Measurements from ENCODE around the gene CHGA.

The CHGA gene

GRCh38 chr14:92946847-92947545 lies 24.0 kb downstream of the CHGA start:
- Histone ChIP-seq H2AK5ac (ENCODE audit: low read length) (no peak overlapping the region), H2BK120ac (ENCODE audit: low read depth, low read length) (no peak overlapping the region), H3K79me1 (ENCODE audit: low read length) (no peaks in the 10 kb centered on the region), H4K8ac (ENCODE audit: low read depth, low read length) (no peak overlapping the region), H3K4ac (ENCODE audit: low read depth, low read length) (no peak overlapping the region), H3K9ac (ENCODE audit: low read length) (no peak overlapping the region), H3K18ac (ENCODE audit: low read length) (no peak overlapping the region), H3K4me2 (ENCODE audit: low read length) (no peak overlapping the region), H3K27me3 (ENCODE audit: insufficient read depth, low read length, poor library complexity) (no peaks in the 10 kb centered on the region), H3K79me2 (ENCODE audit: control insufficient read depth, insufficient read depth, low read length) (no peaks in the 10 kb centered on the region), H3K56ac (ENCODE audit: low read length) (no peak overlapping the region), H2BK15ac (replicated peaks; ENCODE audit: low read depth) (no peak overlapping the region), H3K4me3 (ENCODE audit: low read length) (no peak overlapping the region), H3K27ac (ENCODE audit: low read depth, low read length) (no peak overlapping the region), H4K5ac (ENCODE audit: low read length) (no peak overlapping the region), H3K23ac (ENCODE audit: low read length) (no peak overlapping the region), H3K36me3 (ENCODE audit: control insufficient read depth, insufficient read depth, low read length) (no peaks in the 10 kb centered on the region), H2BK5ac (ENCODE audit: low read length) (no peak overlapping the region), H3K4me1 (ENCODE audit: control insufficient read depth, low read depth, low read length) (no peaks in the 10 kb centered on the region)
- WGBS (ENCODE audit: extremely low coverage, insufficient coverage, low lambda C conversion rate) = no CpG with 5 or more reads among the region's 12 CpGs
- no peak for DNase-seq

GRCh38 chr14:92948647-92949046 lies 25.7 kb downstream of the CHGA start:
- H3K4me1 ChIP-seq (ENCODE audit: control insufficient read depth, low read depth, low read length) = no peaks in the 10 kb centered on the region
- no CpG with 5 or more reads among the region's 22 CpGs for WGBS (ENCODE audit: extremely low coverage, insufficient coverage, low lambda C conversion rate)
- H3K4ac ChIP-seq (ENCODE audit: low read depth, low read length) = no peak overlapping the region
- H2BK5ac ChIP-seq (ENCODE audit: low read length) = no peak overlapping the region
- H3K27ac ChIP-seq (ENCODE audit: low read depth, low read length) = no peak overlapping the region
- no peak overlapping the region for H3K56ac ChIP-seq (ENCODE audit: low read length)
- H3K9ac ChIP-seq (ENCODE audit: low read length) = no peak overlapping the region
- no peak overlapping the region for H3K23ac ChIP-seq (ENCODE audit: low read length)
- H3K79me2 ChIP-seq (ENCODE audit: control insufficient read depth, insufficient read depth, low read length) = no peaks in the 10 kb centered on the region
- no peak overlapping the region for H3K18ac ChIP-seq (ENCODE audit: low read length)
- no peak overlapping the region for H3K4me2 ChIP-seq (ENCODE audit: low read length)
- no peak overlapping the region for H3K4me3 ChIP-seq (ENCODE audit: low read length)
- no peak for DNase-seq
- no peak overlapping the region for H2AK5ac ChIP-seq (ENCODE audit: low read length)
- H4K5ac ChIP-seq (ENCODE audit: low read length) = no peak overlapping the region
- H4K8ac ChIP-seq (ENCODE audit: low read depth, low read length) = no peak overlapping the region
- no peak overlapping the region for H2BK15ac ChIP-seq (replicated peaks; ENCODE audit: low read depth)
- H3K27me3 ChIP-seq (ENCODE audit: insufficient read depth, low read length, poor library complexity) = no peaks in the 10 kb centered on the region
- no peak overlapping the region for H2BK120ac ChIP-seq (ENCODE audit: low read depth, low read length)
- no peaks in the 10 kb centered on the region for H3K79me1 ChIP-seq (ENCODE audit: low read length)
- H3K36me3 ChIP-seq (ENCODE audit: control insufficient read depth, insufficient read depth, low read length) = no peaks in the 10 kb centered on the region

GRCh38 chr14:92949496-92950192 lies 26.7 kb downstream of the CHGA start:
- H2BK120ac ChIP-seq (ENCODE audit: low read depth, low read length) = no peak overlapping the region
- no peak overlapping the region for H3K9ac ChIP-seq (ENCODE audit: low read length)
- H3K23ac ChIP-seq (ENCODE audit: low read length) = no peak overlapping the region
- no peak overlapping the region for H3K18ac ChIP-seq (ENCODE audit: low read length)
- no peaks in the 10 kb centered on the region for H3K36me3 ChIP-seq (ENCODE audit: control insufficient read depth, insufficient read depth, low read length)
- H3K79me2 ChIP-seq (ENCODE audit: control insufficient read depth, insufficient read depth, low read length) = no peaks in the 10 kb centered on the region
- no peak overlapping the region for H2AK5ac ChIP-seq (ENCODE audit: low read length)
- no peak overlapping the region for H3K56ac ChIP-seq (ENCODE audit: low read length)
- no peak overlapping the region for H3K4me2 ChIP-seq (ENCODE audit: low read length)
- no peak overlapping the region for H3K27ac ChIP-seq (ENCODE audit: low read depth, low read length)
- no peak overlapping the region for H3K4ac ChIP-seq (ENCODE audit: low read depth, low read length)
- H3K27me3 ChIP-seq (ENCODE audit: insufficient read depth, low read length, poor library complexity) = no peaks in the 10 kb centered on the region
- H3K4me1 ChIP-seq (ENCODE audit: control insufficient read depth, low read depth, low read length) = no peaks in the 10 kb centered on the region
- H2BK5ac ChIP-seq (ENCODE audit: low read length) = no peak overlapping the region
- WGBS (ENCODE audit: extremely low coverage, insufficient coverage, low lambda C conversion rate) = no CpG with 5 or more reads among the region's 24 CpGs
- no peak for DNase-seq
- no peaks in the 10 kb centered on the region for H3K79me1 ChIP-seq (ENCODE audit: low read length)
- no peak overlapping the region for H4K8ac ChIP-seq (ENCODE audit: low read depth, low read length)
- no peak overlapping the region for H4K5ac ChIP-seq (ENCODE audit: low read length)
- no peak overlapping the region for H2BK15ac ChIP-seq (replicated peaks; ENCODE audit: low read depth)
- no peak overlapping the region for H3K4me3 ChIP-seq (ENCODE audit: low read length)

- no peak overlapping the region for H3K4ac ChIP-seq (ENCODE audit: low read depth, low read length)
- no peak overlapping the region for H3K56ac ChIP-seq (ENCODE audit: low read length)
- no peak overlapping the region for H3K4me2 ChIP-seq (ENCODE audit: low read length)
- H3K4me1 ChIP-seq (ENCODE audit: control insufficient read depth, low read depth, low read length) = no peaks in the 10 kb centered on the region
- no peak overlapping the region for H3K9ac ChIP-seq (ENCODE audit: low read length)
- H2BK120ac ChIP-seq (ENCODE audit: low read depth, low read length) = no peak overlapping the region
- no peak overlapping the region for H3K18ac ChIP-seq (ENCODE audit: low read length)
- no peak overlapping the region for H3K23ac ChIP-seq (ENCODE audit: low read length)
- H3K79me2 ChIP-seq (ENCODE audit: control insufficient read depth, insufficient read depth, low read length) = no peaks in the 10 kb centered on the region
- no peak overlapping the region for H2AK5ac ChIP-seq (ENCODE audit: low read length)
- no peak overlapping the region for H2BK15ac ChIP-seq (replicated peaks; ENCODE audit: low read depth)
- no peak overlapping the region for H3K27ac ChIP-seq (ENCODE audit: low read depth, low read length)
- H3K36me3 ChIP-seq (ENCODE audit: control insufficient read depth, insufficient read depth, low read length) = no peaks in the 10 kb centered on the region
- H4K8ac ChIP-seq (ENCODE audit: low read depth, low read length) = no peak overlapping the region
- no CpG with 5 or more reads among the region's 7 CpGs for WGBS (ENCODE audit: extremely low coverage, insufficient coverage, low lambda C conversion rate)
- no peaks in the 10 kb centered on the region for H3K27me3 ChIP-seq (ENCODE audit: insufficient read depth, low read length, poor library complexity)
- H3K79me1 ChIP-seq (ENCODE audit: low read length) = no peaks in the 10 kb centered on the region
- no peak overlapping the region for H3K4me3 ChIP-seq (ENCODE audit: low read length)
- H4K5ac ChIP-seq (ENCODE audit: low read length) = no peak overlapping the region
- H2BK5ac ChIP-seq (ENCODE audit: low read length) = no peak overlapping the region
- no peak for DNase-seq
Observed at GRCh38 chr14:92950193-92950540, 27.2 kb downstream of the CHGA start.

- H3K36me3 ChIP-seq (ENCODE audit: control insufficient read depth, insufficient read depth, low read length) = no peaks in the 10 kb centered on the region
- H3K79me2 ChIP-seq (ENCODE audit: control insufficient read depth, insufficient read depth, low read length) = no peaks in the 10 kb centered on the region
- no peak overlapping the region for H3K18ac ChIP-seq (ENCODE audit: low read length)
- no peak overlapping the region for H2BK15ac ChIP-seq (replicated peaks; ENCODE audit: low read depth)
- no peak overlapping the region for H2AK5ac ChIP-seq (ENCODE audit: low read length)
- no peaks in the 10 kb centered on the region for H3K27me3 ChIP-seq (ENCODE audit: insufficient read depth, low read length, poor library complexity)
- H3K4me1 ChIP-seq (ENCODE audit: control insufficient read depth, low read depth, low read length) = no peaks in the 10 kb centered on the region
- no peak overlapping the region for H3K23ac ChIP-seq (ENCODE audit: low read length)
- no peak for DNase-seq
- H3K4ac ChIP-seq (ENCODE audit: low read depth, low read length) = no peak overlapping the region
- no CpG with 5 or more reads among the region's 6 CpGs for WGBS (ENCODE audit: extremely low coverage, insufficient coverage, low lambda C conversion rate)
- no peak overlapping the region for H2BK5ac ChIP-seq (ENCODE audit: low read length)
- no peak overlapping the region for H4K5ac ChIP-seq (ENCODE audit: low read length)
- no peak overlapping the region for H3K27ac ChIP-seq (ENCODE audit: low read depth, low read length)
- no peak overlapping the region for H4K8ac ChIP-seq (ENCODE audit: low read depth, low read length)
- H3K56ac ChIP-seq (ENCODE audit: low read length) = no peak overlapping the region
- H3K9ac ChIP-seq (ENCODE audit: low read length) = no peak overlapping the region
- no peak overlapping the region for H3K4me3 ChIP-seq (ENCODE audit: low read length)
- no peak overlapping the region for H3K4me2 ChIP-seq (ENCODE audit: low read length)
- no peaks in the 10 kb centered on the region for H3K79me1 ChIP-seq (ENCODE audit: low read length)
- H2BK120ac ChIP-seq (ENCODE audit: low read depth, low read length) = no peak overlapping the region
Observed at GRCh38 chr14:92950773-92951172, 27.8 kb downstream of the CHGA start.

GRCh38 chr14:92951261-92951660 lies 28.3 kb downstream of the CHGA start:
- Histone ChIP-seq H3K4me3 (ENCODE audit: low read length) (no peak overlapping the region), H3K9ac (ENCODE audit: low read length) (no peak overlapping the region), H3K18ac (ENCODE audit: low read length) (no peak overlapping the region), H2BK15ac (replicated peaks; ENCODE audit: low read depth) (no peak overlapping the region), H3K36me3 (ENCODE audit: control insufficient read depth, insufficient read depth, low read length) (no peaks in the 10 kb centered on the region), H3K79me2 (ENCODE audit: control insufficient read depth, insufficient read depth, low read length) (no peaks in the 10 kb centered on the region), H3K56ac (ENCODE audit: low read length) (no peak overlapping the region), H3K4me1 (ENCODE audit: control insufficient read depth, low read depth, low read length) (no peaks in the 10 kb centered on the region), H3K79me1 (ENCODE audit: low read length) (no peaks in the 10 kb centered on the region), H3K4me2 (ENCODE audit: low read length) (no peak overlapping the region), H4K8ac (ENCODE audit: low read depth, low read length) (no peak overlapping the region), H3K27me3 (ENCODE audit: insufficient read depth, low read length, poor library complexity) (no peaks in the 10 kb centered on the region), H2BK120ac (ENCODE audit: low read depth, low read length) (no peak overlapping the region), H3K27ac (ENCODE audit: low read depth, low read length) (no peak overlapping the region), H2BK5ac (ENCODE audit: low read length) (no peak overlapping the region), H2AK5ac (ENCODE audit: low read length) (no peak overlapping the region), H3K23ac (ENCODE audit: low read length) (no peak overlapping the region), H4K5ac (ENCODE audit: low read length) (no peak overlapping the region), H3K4ac (ENCODE audit: low read depth, low read length) (no peak overlapping the region)
- no peak for DNase-seq
- no CpG with 5 or more reads among the region's 7 CpGs for WGBS (ENCODE audit: extremely low coverage, insufficient coverage, low lambda C conversion rate)

All from mesendoderm (in vitro differentiated cells).